ENCODE results near the gene LILRB2. TPM values are rescaled to one million over a fixed set of nuclear protein-coding genes. Genes with fewer than 3 reads are reported as not detected.

LILRB2 gene
- total and polyA plus RNA-seq, 9 of the 15 experiments (the other 6 are each of a cell fraction or from before 2014, with no cell fraction given), result not detected

GRCh38 chr19:54231077-54231931, 49.6 kb downstream of the LILRB2 start (continued):
- peak in 1 of 2 experiments; percentile 65; a peak in 3 of 4 replicates for TF ChIP-seq MAZ (CRISPR knock-in tag; conservative IDR thresholded peaks at IDR 0.05 in 1 of 2, IDR thresholded peaks at IDR 0.05 in 1 of 2)
- TF ChIP-seq RCOR1 (IDR thresholded peaks at IDR 0.05; ENCODE audit: borderline replicate concordance in 1 of 2, low read depth in 2 of 2, low read length in 2 of 2), result peak; percentile 26 to 91; a peak in 2 of 4 replicates
- TF ChIP-seq, protein P1, sequence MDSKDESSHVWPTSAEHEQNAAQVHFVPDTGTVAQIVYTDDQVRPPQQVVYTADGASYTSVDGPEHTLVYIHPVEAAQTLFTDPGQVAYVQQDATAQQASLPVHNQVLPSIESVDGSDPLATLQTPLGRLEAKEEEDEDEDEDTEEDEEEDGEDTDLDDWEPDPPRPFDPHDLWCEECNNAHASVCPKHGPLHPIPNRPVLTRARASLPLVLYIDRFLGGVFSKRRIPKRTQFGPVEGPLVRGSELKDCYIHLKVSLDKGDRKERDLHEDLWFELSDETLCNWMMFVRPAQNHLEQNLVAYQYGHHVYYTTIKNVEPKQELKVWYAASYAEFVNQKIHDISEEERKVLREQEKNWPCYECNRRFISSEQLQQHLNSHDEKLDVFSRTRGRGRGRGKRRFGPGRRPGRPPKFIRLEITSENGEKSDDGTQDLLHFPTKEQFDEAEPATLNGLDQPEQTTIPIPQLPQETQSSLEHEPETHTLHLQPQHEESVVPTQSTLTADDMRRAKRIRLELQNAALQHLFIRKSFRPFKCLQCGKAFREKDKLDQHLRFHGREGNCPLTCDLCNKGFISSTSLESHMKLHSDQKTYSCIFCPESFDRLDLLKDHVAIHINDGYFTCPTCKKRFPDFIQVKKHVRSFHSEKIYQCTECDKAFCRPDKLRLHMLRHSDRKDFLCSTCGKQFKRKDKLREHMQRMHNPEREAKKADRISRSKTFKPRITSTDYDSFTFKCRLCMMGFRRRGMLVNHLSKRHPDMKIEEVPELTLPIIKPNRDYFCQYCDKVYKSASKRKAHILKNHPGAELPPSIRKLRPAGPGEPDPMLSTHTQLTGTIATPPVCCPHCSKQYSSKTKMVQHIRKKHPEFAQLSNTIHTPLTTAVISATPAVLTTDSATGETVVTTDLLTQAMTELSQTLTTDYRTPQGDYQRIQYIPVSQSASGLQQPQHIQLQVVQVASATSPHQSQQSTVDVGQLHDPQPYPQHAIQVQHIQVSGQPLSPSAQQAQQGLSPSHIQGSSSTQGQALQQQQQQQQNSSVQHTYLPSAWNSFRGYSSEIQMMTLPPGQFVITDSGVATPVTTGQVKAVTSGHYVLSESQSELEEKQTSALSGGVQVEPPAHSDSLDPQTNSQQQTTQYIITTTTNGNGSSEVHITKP (IDR thresholded peaks at IDR 0.05; ENCODE audit: partially characterized antibody), result peak; percentile 5
- no peak for TF ChIP-seq FOXA1 (IDR thresholded peaks at IDR 0.05; ENCODE audit: borderline replicate concordance)
- TF ChIP-seq BMI1 (IDR thresholded peaks at IDR 0.05; ENCODE audit: low read length), result no peak
- no peak for TF ChIP-seq MEF2D (tag; conservative IDR thresholded peaks at IDR 0.05; ENCODE audit: low read depth)
- TF ChIP-seq ZNF431 (CRISPR knock-in tag; IDR thresholded peaks at IDR 0.05), result 0 out of 2 replicates have a peak, but pooled peaks have one; percentile 22
- no peak for TF ChIP-seq MCM7 (IDR thresholded peaks at IDR 0.05)
- TF ChIP-seq CAMTA2 (CRISPR knock-in tag; conservative IDR thresholded peaks at IDR 0.05), result no peak
- TF ChIP-seq ZSCAN32 (CRISPR knock-in tag; IDR thresholded peaks at IDR 0.05), result no peak
- TF ChIP-seq HBP1 (CRISPR knock-in tag; IDR thresholded peaks at IDR 0.05), result no peak
- TF ChIP-seq CBX2 (IDR thresholded peaks at IDR 0.05; ENCODE audit: insufficient read depth, low read length, poor library complexity, severe bottlenecking), result no peak
- TF ChIP-seq, protein P2, sequence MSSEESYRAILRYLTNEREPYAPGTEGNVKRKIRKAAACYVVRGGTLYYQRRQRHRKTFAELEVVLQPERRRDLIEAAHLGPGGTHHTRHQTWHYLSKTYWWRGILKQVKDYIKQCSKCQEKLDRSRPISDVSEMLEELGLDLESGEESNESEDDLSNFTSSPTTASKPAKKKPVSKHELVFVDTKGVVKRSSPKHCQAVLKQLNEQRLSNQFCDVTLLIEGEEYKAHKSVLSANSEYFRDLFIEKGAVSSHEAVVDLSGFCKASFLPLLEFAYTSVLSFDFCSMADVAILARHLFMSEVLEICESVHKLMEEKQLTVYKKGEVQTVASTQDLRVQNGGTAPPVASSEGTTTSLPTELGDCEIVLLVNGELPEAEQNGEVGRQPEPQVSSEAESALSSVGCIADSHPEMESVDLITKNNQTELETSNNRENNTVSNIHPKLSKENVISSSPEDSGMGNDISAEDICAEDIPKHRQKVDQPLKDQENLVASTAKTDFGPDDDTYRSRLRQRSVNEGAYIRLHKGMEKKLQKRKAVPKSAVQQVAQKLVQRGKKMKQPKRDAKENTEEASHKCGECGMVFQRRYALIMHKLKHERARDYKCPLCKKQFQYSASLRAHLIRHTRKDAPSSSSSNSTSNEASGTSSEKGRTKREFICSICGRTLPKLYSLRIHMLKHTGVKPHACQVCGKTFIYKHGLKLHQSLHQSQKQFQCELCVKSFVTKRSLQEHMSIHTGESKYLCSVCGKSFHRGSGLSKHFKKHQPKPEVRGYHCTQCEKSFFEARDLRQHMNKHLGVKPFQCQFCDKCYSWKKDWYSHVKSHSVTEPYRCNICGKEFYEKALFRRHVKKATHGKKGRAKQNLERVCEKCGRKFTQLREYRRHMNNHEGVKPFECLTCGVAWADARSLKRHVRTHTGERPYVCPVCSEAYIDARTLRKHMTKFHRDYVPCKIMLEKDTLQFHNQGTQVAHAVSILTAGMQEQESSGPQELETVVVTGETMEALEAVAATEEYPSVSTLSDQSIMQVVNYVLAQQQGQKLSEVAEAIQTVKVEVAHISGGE (CRISPR knock-in tag; IDR thresholded peaks at IDR 0.05), result 0 out of 6 replicates have a peak, but pooled peaks of 1 of the 3 experiments have one; percentile 2
- TF ChIP-seq GATA2 (CRISPR knock-in tag; IDR thresholded peaks at IDR 0.05), result no peak
- TF ChIP-seq SUPT5H (IDR thresholded peaks at IDR 0.05), result no peak
- peak; percentile 61 for TF ChIP-seq BHLHE40 (IDR thresholded peaks at IDR 0.05; ENCODE audit: low read length)
- peak; percentile 56; the same call in 1 of the 2 replicates for TF ChIP-seq USF2 (CRISPR knock-in tag; IDR thresholded peaks at IDR 0.05)
- no peak for TF ChIP-seq HLTF (IDR thresholded peaks at IDR 0.05)
